ENCODE results near the gene FBXO42.

The FBXO42 gene

DNA sequence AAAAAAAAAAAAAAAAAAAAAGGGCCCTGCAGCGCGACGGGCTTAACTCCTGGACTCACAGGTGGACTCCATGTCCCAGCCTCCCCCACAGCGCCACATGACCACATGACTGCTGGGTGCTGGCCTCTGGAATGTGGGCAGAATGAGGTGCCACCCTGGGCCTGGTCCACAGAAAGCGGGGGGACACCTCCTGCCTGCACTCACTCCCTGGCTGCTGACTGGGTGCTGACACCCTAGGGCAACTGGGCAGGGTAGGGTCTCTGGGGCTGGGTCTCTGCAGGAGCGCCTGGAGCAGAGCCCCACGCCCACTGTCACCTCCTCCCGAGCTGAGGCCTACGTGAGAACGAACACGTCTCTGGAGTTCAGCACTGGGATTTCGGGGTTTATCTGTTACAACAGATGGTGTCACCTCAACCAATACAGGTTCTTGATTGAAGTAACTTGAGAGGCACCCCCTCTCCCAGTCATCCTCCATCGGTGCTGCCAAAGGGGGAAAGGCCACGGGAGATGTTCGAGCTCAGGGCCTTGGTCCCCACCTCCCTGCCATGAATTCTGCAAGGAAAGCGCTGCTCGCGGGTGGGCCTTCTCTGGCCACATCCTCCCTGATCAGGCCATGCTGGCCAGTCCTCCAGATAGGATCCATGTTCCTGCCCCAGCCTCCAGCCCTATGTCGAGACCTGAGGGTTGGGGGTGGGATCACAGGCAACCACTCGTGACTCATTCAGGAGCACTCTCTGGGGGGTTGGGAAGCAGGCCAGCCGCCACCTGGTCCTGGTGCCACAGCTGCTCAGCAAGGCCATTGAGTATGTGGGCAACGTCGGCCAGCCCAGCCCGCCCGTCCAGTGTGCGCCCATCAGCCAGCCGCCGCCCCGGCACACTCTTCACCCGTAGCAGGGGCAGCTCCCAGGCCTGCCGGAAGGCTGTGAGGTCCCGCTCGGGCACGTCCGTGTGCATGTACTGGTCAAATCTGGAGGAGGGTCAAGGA, 120.7 kb downstream of the FBXO42 start:
- Histone ChIP-seq H3F3A (ENCODE audit: insufficient read depth, low read length) (no peaks in the 10 kb centered on the region), H3K4me1 (ENCODE audit: insufficient read depth, low read length, severe bottlenecking) (peaks cover 13% of the 10 kb centered on the region), H3K4me3 (ENCODE audit: low read depth, low read length, poor library complexity, severe bottlenecking) (no peak overlapping the region), H3K9ac (ENCODE audit: low read length) (no peak overlapping the region), H3K79me2 (ENCODE audit: insufficient read depth, low read length) (no peaks in the 10 kb centered on the region), H3K27me3 (ENCODE audit: insufficient read depth, low read length) (no peaks in the 10 kb centered on the region), H3K4me2 (ENCODE audit: low read length) (no peak overlapping the region), H3K36me3 (ENCODE audit: insufficient read depth, low read length) (no peaks in the 10 kb centered on the region), H3K27ac (ENCODE audit: low read depth, low read length, poor library complexity, severe bottlenecking) (no peak overlapping the region), H3K9me3 (ENCODE audit: low read length) (no peaks in the 10 kb centered on the region), H4K20me1 (ENCODE audit: insufficient read depth, low read length) (no peaks in the 10 kb centered on the region), H2AFZ (ENCODE audit: low read length) (no peak overlapping the region), H3K9me2 (ENCODE audit: low read depth, low read length) (no peaks in the 10 kb centered on the region)
- TF ChIP-seq, protein P1, sequence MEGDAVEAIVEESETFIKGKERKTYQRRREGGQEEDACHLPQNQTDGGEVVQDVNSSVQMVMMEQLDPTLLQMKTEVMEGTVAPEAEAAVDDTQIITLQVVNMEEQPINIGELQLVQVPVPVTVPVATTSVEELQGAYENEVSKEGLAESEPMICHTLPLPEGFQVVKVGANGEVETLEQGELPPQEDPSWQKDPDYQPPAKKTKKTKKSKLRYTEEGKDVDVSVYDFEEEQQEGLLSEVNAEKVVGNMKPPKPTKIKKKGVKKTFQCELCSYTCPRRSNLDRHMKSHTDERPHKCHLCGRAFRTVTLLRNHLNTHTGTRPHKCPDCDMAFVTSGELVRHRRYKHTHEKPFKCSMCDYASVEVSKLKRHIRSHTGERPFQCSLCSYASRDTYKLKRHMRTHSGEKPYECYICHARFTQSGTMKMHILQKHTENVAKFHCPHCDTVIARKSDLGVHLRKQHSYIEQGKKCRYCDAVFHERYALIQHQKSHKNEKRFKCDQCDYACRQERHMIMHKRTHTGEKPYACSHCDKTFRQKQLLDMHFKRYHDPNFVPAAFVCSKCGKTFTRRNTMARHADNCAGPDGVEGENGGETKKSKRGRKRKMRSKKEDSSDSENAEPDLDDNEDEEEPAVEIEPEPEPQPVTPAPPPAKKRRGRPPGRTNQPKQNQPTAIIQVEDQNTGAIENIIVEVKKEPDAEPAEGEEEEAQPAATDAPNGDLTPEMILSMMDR (IDR thresholded peaks at IDR 0.05; ENCODE audit: low read length) = no peak
- TF ChIP-seq EZH2 (IDR thresholded peaks at IDR 0.05; ENCODE audit: borderline replicate concordance, low read length) = no peak

DNA sequence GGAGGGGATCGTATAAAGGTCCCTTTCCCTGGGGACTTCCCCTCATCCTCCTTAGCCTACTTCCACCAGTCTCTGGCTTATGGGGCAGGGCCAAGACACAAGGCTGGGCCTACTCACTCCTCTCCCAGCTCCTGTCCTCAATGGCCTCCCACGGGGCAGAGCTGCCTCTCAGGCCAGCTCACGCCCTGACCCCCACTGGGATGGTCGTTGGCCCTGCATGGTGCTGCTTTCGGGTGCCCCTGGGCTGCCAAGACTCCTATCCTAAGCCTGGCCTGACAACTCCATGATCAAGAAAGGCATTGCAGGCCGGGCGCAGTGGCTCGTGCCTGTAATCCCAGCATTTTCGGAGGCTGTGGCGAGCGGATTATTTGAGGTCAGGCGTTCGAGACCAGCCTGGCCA, 121.5 kb downstream of the FBXO42 start:
- no peak overlapping the region for H3K27ac ChIP-seq (ENCODE audit: low read depth, low read length, poor library complexity, severe bottlenecking)
- no peaks in the 10 kb centered on the region for H3K9me2 ChIP-seq (ENCODE audit: low read depth, low read length)
- no peaks in the 10 kb centered on the region for H3F3A ChIP-seq (ENCODE audit: insufficient read depth, low read length)
- peaks cover 5% of the 10 kb centered on the region for H3K4me1 ChIP-seq (ENCODE audit: insufficient read depth, low read length, severe bottlenecking)
- no peak for TF ChIP-seq EZH2 (IDR thresholded peaks at IDR 0.05; ENCODE audit: borderline replicate concordance, low read length)
- TF ChIP-seq, protein P1 (IDR thresholded peaks at IDR 0.05; ENCODE audit: low read length) = no peak
- H3K4me2 ChIP-seq (ENCODE audit: low read length) = no peak overlapping the region
- H3K27me3 ChIP-seq (ENCODE audit: insufficient read depth, low read length) = no peaks in the 10 kb centered on the region
- H3K9me3 ChIP-seq (ENCODE audit: low read length) = no peaks in the 10 kb centered on the region
- H3K4me3 ChIP-seq (ENCODE audit: low read depth, low read length, poor library complexity, severe bottlenecking) = no peak overlapping the region
- no peak overlapping the region for H3K9ac ChIP-seq (ENCODE audit: low read length)
- H4K20me1 ChIP-seq (ENCODE audit: insufficient read depth, low read length) = no peaks in the 10 kb centered on the region
- no peaks in the 10 kb centered on the region for H3K36me3 ChIP-seq (ENCODE audit: insufficient read depth, low read length)
- H2AFZ ChIP-seq (ENCODE audit: low read length) = no peak overlapping the region
- H3K79me2 ChIP-seq (ENCODE audit: insufficient read depth, low read length) = no peaks in the 10 kb centered on the region

- H3K4me1 ChIP-seq (ENCODE audit: insufficient read depth, low read length, severe bottlenecking) = no peaks in the 10 kb centered on the region
- H3K9me3 ChIP-seq (ENCODE audit: low read length) = no peaks in the 10 kb centered on the region
- H3K4me2 ChIP-seq (ENCODE audit: low read length) = no peak overlapping the region
- H3K79me2 ChIP-seq (ENCODE audit: insufficient read depth, low read length) = no peaks in the 10 kb centered on the region
- H3K9me2 ChIP-seq (ENCODE audit: low read depth, low read length) = no peaks in the 10 kb centered on the region
- TF ChIP-seq, protein P1 (IDR thresholded peaks at IDR 0.05; ENCODE audit: low read length) = no peak
- no peak for TF ChIP-seq EZH2 (IDR thresholded peaks at IDR 0.05; ENCODE audit: borderline replicate concordance, low read length)
- no peak overlapping the region for H3K27ac ChIP-seq (ENCODE audit: low read depth, low read length, poor library complexity, severe bottlenecking)
- H3F3A ChIP-seq (ENCODE audit: insufficient read depth, low read length) = no peaks in the 10 kb centered on the region
- H2AFZ ChIP-seq (ENCODE audit: low read length) = no peak overlapping the region
- no peaks in the 10 kb centered on the region for H4K20me1 ChIP-seq (ENCODE audit: insufficient read depth, low read length)
- no peak overlapping the region for H3K9ac ChIP-seq (ENCODE audit: low read length)
- H3K27me3 ChIP-seq (ENCODE audit: insufficient read depth, low read length) = no peaks in the 10 kb centered on the region
- no peak overlapping the region for H3K4me3 ChIP-seq (ENCODE audit: low read depth, low read length, poor library complexity, severe bottlenecking)
- no peaks in the 10 kb centered on the region for H3K36me3 ChIP-seq (ENCODE audit: insufficient read depth, low read length)
These were observed 122.1 kb downstream of the FBXO42 start for GRCh38 chr1:16229976-16230740.

All from OCI-LY1 (cell line).